Measurements from ENCODE around the gene CCDC15.

GRCh38 chr11:125001849-125002248, 47.8 kb downstream of the CCDC15 start:
- TF ChIP-seq CTCF (IDR thresholded peaks at IDR 0.05; ENCODE audit: low read depth, low read length) (no peak), EZH2phosphoT487 (IDR thresholded peaks at IDR 0.05; ENCODE audit: low read depth) (no peak)
